GM18951 (cell line): ENCODE results near the gene KCNK1.
"Not testable (repeated sequence)": the region's sequence is repeated elsewhere in the genome, so short reads cannot be mapped to it uniquely, and the experiment has no call there.

Experiments
- POLR2A ChIP-seq: IDR thresholded peaks from 4 replicates; pipeline ENCODE4 v1.6.1; 2011; ENCODE audit warnings: mild to moderate bottlenecking; ENCODE audit not compliant: insufficient read length, insufficient read depth; ENCODE audit errors: extremely low read depth
- in situ Hi-C: fragments of 300-500 bp; cut with MboI; formaldehyde crosslinking; loops from one replicate; pipeline ENCODE4 v1.12.0; 2022; ENCODE audit warnings: low sequenced_read_pairs, mixed read lengths, inconsistent platforms; ENCODE audit not compliant: unreplicated experiment

Gene KCNK1

DNA sequence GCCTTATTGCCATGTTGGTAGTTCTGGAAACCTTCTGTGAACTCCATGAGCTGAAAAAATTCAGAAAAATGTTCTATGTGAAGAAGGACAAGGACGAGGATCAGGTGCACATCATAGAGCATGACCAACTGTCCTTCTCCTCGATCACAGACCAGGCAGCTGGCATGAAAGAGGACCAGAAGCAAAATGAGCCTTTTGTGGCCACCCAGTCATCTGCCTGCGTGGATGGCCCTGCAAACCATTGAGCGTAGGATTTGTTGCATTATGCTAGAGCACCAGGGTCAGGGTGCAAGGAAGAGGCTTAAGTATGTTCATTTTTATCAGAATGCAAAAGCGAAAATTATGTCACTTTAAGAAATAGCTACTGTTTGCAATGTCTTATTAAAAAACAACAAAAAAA, 57.4 kb downstream of the KCNK1 start:
- no peak for TF ChIP-seq POLR2A
- in situ Hi-C loops, result no loop called here

DNA sequence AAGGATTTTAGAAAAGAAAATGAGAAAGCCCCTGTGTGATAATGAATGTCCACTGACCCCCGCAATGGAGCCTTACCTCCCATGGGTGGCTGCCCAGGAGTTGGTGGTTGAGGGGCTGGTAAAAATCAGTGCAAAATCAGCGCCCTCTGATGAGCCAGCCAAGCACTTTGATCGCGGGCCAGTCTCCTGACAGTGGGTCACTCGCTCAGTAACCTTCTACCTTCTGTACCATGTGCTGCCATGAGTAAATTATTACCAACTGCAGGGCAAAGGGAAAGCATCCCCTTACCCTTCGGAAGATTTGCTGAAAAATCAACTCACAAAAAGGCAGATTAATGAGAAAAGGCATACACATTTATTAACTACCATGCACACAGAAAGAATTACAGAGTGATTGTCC, 58.8 kb downstream of the KCNK1 start:
- in situ Hi-C loops, result no loop called here
- no peak for TF ChIP-seq POLR2A

DNA sequence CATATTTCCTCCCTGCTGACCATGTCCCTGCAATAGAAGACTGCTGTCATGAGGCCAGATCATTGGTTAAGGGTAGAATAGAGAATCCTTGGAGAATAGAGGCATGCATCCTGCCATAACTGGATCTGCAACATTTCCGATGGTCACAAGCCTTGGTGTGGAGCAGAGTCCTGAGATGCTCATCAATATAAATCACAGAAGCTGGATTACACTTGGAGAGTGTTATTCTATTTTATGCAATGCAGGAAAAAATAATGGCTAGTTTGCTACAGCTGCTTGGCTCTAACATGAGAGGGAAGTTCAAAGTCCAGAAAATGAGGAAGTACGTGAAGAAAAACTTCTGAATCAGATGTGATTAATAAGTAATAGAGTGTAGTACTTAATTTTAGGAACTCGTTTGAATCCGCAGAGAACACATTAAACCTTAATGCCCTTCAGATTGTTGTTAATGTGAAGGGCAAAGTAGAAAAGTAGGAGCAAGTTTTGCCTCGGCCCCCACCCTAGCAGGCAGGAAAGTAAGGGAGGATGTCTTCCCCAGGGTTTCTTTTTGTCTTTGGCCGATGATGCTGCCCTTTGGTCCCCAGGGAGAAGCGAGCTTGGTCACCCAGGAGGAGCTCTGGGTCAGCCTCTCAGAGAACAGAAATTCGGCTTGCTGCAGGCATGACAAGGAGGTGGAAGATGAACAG, 59.5 kb downstream of the KCNK1 start:
- no peak for TF ChIP-seq POLR2A
- in situ Hi-C loops, result no loop called here

DNA sequence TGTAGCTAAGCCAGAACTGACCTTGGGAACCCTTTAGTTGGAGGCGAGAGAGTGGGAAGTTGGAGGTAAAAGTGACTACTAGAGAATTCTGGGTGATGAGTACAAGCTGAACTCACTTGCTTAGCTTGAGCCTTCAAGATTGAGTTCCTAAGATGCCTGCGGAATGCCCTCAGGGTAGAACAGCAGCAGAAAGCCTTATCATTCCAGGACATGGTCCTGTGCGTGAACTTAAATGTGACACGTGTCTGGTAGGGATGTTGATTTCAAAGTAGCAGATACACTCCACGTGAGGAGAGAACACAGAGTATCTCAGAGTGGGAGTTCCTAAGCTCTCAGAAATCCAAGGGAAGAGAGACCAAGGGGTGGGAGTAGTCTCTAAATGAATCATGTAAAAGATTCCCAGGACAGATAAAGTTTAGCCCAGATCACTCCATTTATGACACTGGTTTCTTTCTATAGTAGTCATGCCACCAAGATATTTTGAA, 60.1 kb downstream of the KCNK1 start:
- in situ Hi-C loops, result no loop called here
- TF ChIP-seq POLR2A, result no peak

DNA sequence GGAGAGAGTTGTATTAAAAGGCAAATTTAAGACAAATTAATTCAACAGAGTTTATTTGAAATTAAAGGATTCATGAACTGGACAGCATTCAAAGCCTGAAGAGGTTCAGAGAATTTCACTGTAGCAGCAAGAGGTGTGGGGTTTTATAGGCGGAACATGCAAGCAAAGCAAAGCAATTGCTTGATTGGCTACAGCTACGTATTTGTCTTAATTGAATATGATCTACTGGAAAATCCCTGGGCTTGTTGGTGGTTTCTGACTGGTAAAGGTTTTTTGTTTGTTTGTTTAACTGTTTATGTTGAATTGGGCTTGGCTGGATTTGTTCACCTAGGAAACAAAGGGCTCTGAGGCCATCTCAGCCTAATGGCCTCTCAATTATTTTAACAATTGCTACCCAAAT, 61.5 kb downstream of the KCNK1 start:
- no peak for TF ChIP-seq POLR2A

DNA sequence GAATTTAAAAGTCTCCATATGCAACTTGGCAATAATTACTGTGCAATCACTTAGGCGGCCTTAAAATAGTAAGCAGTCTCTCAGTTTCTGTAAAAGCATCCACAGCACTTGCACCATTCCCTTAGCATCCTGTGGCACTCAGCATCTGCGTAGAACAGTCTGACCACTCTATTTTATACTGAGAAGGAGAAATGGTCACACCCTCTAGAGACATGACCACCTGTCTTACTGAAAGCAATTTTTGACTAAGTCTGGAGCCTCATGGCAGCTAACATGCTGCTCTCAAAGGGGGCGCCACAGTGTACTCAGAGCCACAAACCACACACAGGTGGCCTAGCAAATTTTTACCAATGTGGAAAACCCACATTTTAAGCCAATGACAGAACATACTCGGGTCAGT, 62.0 kb downstream of the KCNK1 start:
- in situ Hi-C loops, result no loop called here
- no peak for TF ChIP-seq POLR2A

More for the DNA sequence above, 61.5 kb downstream of the KCNK1 start:
- in situ Hi-C loops, result no loop called here

DNA sequence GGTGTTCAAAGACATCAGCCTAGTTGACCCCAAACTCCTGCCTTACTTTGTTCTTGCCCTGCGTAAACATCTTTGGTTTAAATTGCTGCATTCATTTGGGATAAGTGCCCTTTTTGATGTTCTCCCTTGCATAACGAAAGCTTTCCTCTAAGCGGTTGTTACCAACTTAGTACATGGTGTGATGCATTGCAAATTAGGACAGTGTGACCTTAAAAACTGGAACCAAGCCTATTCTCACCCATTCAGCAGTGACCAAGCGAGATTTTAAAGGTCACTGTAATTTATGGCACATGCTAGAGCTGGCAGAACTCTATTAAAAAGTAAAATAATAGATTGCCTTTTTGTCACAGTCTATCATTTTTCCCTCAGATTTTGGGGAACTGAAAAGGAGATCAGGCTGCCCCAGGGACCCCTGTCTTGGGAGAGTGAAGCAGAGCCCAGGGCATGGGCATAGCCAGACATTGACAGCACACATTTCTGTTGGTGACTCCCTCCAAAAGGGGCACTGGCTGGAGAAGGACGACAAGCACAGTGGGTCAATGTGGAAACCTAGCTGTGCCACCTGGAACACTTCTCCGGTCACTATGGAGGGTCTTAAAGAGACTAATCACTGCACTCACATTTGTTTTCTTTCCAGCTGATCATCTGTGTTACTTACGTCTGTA, 63.9 kb downstream of the KCNK1 start:
- TF ChIP-seq POLR2A, result no peak
- in situ Hi-C loops, result no loop called here

DNA sequence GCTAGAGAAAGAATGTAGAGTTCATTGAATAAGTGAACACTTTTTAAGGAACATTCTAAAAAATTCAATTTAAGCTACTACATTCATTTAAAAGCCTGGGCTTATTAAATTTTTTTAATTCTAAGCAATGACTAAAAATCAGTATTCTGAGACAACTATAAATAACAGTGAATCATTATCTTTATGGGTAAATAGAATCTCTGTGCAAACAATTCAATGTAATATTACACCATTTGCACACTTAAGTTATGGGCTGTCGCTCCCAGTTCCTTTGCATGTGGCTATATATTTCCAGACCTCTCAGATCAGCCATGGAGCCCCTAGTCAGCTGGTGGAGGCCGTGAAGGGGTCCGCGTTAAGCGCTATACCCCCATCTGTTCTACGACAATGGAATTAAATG, 65.1 kb downstream of the KCNK1 start:
- in situ Hi-C loops, result no loop called here
- TF ChIP-seq POLR2A, result no peak

DNA sequence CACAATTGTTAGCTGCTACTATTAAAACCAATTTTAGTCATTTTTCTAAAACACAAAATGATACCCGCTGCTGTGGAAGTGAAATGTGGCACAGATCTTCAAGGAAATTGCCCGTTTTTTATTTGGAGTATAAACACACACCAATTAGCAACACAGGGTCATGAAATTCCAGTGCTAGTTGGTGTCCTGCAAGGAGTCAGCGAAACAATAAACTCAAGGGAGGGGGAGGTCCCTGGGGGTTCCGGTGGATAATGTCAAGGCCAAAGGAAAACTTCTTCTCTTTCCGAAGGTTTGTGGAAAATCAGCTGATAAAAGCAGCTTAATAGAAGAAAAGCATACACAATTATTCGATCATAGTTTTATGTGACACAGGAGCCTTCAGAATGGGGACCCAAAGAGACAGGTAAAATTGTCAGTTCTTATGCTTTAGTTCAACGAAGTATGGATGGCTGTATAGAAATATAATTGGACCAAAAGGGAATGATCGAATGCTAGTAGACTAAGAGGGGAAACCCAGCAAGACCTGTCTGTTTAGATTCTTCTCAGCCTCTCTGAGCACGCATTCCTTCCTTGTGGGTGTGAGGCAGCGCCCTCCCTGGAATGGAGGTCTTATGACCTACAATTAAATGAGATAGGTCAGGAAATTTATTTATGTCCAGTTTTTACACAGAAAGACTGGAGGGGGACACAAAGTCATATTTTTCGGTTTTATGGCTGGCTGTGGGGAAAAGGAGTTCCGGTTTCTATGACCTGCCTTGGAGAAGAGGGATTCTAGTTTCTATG, 65.9 kb downstream of the KCNK1 start:
- in situ Hi-C loops, result no loop called here
- no peak for TF ChIP-seq POLR2A

DNA sequence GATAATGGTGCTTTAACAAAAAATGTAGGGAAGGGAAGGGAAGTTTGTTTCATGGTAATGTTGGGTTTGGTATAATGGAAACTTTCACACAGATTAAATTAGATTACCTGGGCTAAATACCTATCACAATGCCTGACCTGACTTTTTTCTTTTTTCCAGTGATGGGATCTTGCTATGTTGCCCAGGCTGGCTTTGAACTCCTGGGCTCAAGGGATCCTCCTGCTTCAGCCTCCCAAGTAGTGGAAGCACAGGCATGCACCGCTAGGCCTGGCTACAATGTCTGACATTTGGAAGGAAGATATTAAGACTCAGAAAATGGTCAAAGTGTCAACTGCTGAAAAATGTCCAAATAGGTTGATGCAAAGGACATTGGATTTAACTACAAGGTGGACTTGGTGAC, 67.4 kb downstream of the KCNK1 start:
- in situ Hi-C loops, result no loop called here
- no peak for TF ChIP-seq POLR2A

DNA sequence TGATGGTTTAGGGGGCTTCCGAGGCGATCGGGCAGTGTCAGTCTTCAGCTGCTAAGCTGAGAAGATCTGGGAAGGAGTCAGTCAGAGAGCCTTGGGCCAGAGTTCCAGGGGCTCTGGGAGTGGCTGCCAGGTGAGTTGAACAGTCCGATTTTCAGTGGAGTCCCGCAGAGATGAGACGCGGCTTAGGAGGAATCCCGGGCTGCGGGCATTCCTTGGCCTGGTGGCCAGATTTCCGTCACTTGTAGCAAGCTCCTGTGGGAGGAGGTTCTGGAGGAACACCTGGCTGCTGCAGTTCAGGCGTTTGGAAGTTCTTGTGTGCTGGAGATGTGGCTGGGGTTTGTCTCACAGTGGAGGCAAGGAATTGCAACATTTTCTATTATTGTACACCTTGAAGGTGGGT, 72.7 kb downstream of the KCNK1 start:
- in situ Hi-C loops, result not testable (repeated sequence)

DNA sequence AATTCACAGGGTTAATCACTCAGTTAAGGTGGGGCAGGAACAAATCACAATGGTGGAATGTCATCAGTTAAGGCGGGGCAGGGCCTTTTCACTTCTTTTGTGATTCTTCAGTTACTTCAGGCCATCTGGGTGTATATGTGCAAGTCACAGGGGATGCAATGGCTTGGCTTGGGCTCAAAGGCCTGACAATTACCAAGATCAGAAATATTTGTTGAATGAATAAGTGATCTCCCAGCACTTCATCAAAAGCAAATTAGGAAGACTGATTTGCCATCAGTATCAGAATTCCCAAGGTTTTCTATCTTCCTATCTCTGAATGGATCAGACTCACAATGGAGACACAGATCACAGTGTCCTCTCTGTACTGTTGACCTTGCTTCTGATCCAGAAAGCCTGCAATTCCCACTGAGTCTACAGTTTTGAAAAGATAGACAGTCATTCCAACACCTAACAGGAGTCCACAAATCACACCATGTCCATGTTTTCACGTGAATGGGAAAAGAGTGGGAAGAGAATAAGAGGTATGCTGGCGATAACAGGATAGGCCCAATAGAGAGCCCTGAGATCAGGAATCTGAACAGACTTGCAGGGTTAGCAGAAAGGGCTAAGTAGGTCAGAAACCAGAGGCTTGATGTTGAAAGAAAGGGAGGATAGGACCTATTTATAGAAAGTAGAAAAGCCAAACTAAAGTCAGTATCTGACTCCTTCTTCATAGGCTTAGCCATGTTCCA, 75.3 kb downstream of the KCNK1 start:
- no peak for TF ChIP-seq POLR2A
- in situ Hi-C loops, result no loop called here

DNA sequence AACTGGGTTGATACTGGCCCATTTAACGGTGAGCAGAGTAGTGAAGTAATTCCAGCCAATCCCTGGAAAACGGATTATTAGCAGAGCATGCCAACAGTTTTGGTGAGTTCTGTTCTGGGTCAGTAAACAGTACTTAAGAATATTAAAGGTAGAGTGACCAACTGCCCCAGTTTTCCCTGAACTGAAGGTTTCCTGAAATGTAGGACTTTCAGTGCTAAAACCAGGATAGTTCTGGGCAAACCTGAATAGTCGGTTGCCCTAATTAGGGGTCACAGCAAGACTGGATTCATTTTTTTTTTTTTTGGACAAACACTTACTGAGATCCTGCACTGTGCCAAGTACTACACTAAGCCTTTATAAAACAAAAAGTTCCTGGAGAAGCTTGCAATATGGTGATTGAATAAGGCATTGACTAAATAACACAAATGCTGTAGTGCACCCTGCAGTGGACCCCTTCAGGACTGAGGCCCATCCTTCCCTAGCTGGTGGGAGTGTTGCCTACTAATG, 75.9 kb downstream of the KCNK1 start:
- TF ChIP-seq POLR2A, result no peak
- in situ Hi-C loops, result no loop called here
